Spleen (tissue), 11 donors: ENCODE data around the gene ST6GALNAC4. TPM values are rescaled to one million over a fixed set of nuclear protein-coding genes. Genes with fewer than 3 reads are reported as not detected.

ENCODE experiments used
- DNase-seq: peaks from one replicate; pipeline ENCODE4 v3.0.0-alpha.2; 2020
- H3K27ac ChIP-seq, 8 donors: fragments of 200-600 bp; sonication (generic) in 7 of 8; 1 replicate in 4 of 8; 2 replicates in 4 of 8; pipeline versions ENCODE4 v1.5.0 to v1.8.0; 2016 to 2021; ENCODE audit warnings: inconsistent platforms in 4 of 8, mild to moderate bottlenecking in 4 of 8, moderate library complexity in 1 of 8
- H3K27me3 ChIP-seq, 7 donors: fragments of 200-600 bp; sonication (generic) in 6 of 7; replicated peaks in 1 of 7; 1 replicate in 4 of 7; 2 replicates in 3 of 7; pipeline versions ENCODE4 v1.5.0 to v1.8.0; 2016 to 2021; ENCODE audit warnings: inconsistent platforms in 3 of 7, mild to moderate bottlenecking in 1 of 7
- H3K36me3 ChIP-seq, 6 donors: fragments of 200-600 bp; sonication (generic) in 5 of 6; 1 replicate in 4 of 6; 2 replicates in 2 of 6; pipeline versions ENCODE4 v1.5.0 to v1.8.0; 2016 to 2021; ENCODE audit warnings: inconsistent platforms in 2 of 6
- H3K4me1 ChIP-seq, 6 donors: fragments of 200-600 bp; sonication (generic) in 5 of 6; 1 replicate in 3 of 6; 2 replicates in 3 of 6; pipeline versions ENCODE4 v1.5.0 to v1.8.0; 2016 to 2021; ENCODE audit warnings: inconsistent platforms in 3 of 6
- H3K4me3 ChIP-seq, 8 donors: fragments of 200-600 bp; sonication (generic) in 7 of 8; 1 replicate in 4 of 8; 2 replicates in 4 of 8; pipeline versions ENCODE4 v1.5.0 to v1.8.0; 2016 to 2021; ENCODE audit warnings: inconsistent platforms in 4 of 8, mild to moderate bottlenecking in 4 of 8, moderate library complexity in 2 of 8
- H3K9me3 ChIP-seq, 8 donors: fragments of 200-600 bp; sonication (generic) in 7 of 8; 1 replicate in 4 of 8; 2 replicates in 4 of 8; pipeline versions ENCODE4 v1.5.0 to v1.8.0; 2016 to 2021; ENCODE audit warnings: inconsistent platforms in 4 of 8
- CTCF ChIP-seq, 11 experiments: fragments of 200-600 bp in 7 of 11; fragments of 450-650 bp in 4 of 11; sonication (generic) in 4 of 11; IDR thresholded peaks in 8 of 11; conservative IDR thresholded peaks in 3 of 11; 1 replicate in 7 of 11; 2 replicates in 4 of 11; pipeline versions ENCODE4 v1.4.0 to v1.8.0; 2016 to 2021; ENCODE audit warnings: antibody characterized with exemption in 11 of 11, inconsistent platforms in 4 of 11, mild to moderate bottlenecking in 1 of 11
- POLR2A ChIP-seq, 3 donors: fragments of 450-650 bp; IDR thresholded peaks; one replicate each; pipeline ENCODE4 v1.5.1; 2017; ENCODE audit warnings: antibody characterized with exemption in 3 of 3, mild to moderate bottlenecking in 1 of 3
- POLR2AphosphoS5 ChIP-seq, 3 donors: sonication (generic); formaldehyde crosslinking; IDR thresholded peaks; one replicate each; pipeline ENCODE4 v1.5.1; 2017; ENCODE audit warnings: antibody characterized with exemption in 3 of 3
- WGBS, 5 donors: extraction: QIAGEN DNeasy Blood & Tissue Kit in 3 of 5; methylation state at CpG; one replicate each; pipeline versions ENCODE4 v1.1.5 to v1.1.7; 2013 to 2018; 5-methylcytosine and 5-hydroxymethylcytosine counted together
- intact Hi-C: fragments of 100-400 bp; cut with DNase I; formaldehyde crosslinking; loops from one replicate; pipeline ENCODE4 v1.15.0; 2023; ENCODE audit warnings: low total_unique reads
- polyA plus RNA-seq, 3 donors: library from polyadenylated mRNA; stranded (reverse); fragments of 200-250 nt; gene quantifications; one replicate each; pipeline ENCODE4 v1.2.1, GENCODE V29; 2013
- total RNA-seq, 7 donors: library from RNA; depleted of rRNA in 3 of 7; stranded (reverse); fragments of >200 nt in 3 of 7; fragmentation: NEBNext Ultra II Directional in 4 of 7; extraction: Animal tissue kit (Norgen Biotek cat#: 25700) in 4 of 7; gene quantifications; one replicate each; pipeline versions ENCODE4 v1.1.0 to v1.2.1, GENCODE V29; 2016 to 2021
- donor health status: healthy with polysubstance abuse.
- donor health status: DM: no; HTN: no; CAD: no; lungs with moderate emphysema.
- donor health status: DM: no; HTN: no; CAD: no.
- donor health status: Bipolar disorder and iron deficiency.
- donor health status: healthy.
- donor health status: DM: no; HTN: no; CAD: no.
- donor health status: DM: yes; HTN: yes; CAD: no.

Gene ST6GALNAC4
- total and polyA plus RNA-seq, 10 donors, result 16.0 to 92.8 (median 59.3) TPM

- no peak for TF ChIP-seq CTCF (IDR thresholded peaks at IDR 0.05 in 8 of 11, conservative IDR thresholded peaks at IDR 0.05 in 3 of 11)
- TF ChIP-seq POLR2A (IDR thresholded peaks at IDR 0.05), result no peak
- TF ChIP-seq POLR2AphosphoS5 (IDR thresholded peaks at IDR 0.05), result no peak
- H3K4me3 ChIP-seq, result no peak overlapping the region
- H3K27ac ChIP-seq, result no peak overlapping the region
- no peak for DNase-seq
- WGBS, 5 donors, result 85 to 97% (median 95%) methylated on average over 6 of the region's 6 CpGs
- H3K9me3 ChIP-seq, result peaks cover 0 to 34% (median 22%) of the 10 kb centered on the region in 8 donors
- no peaks in the 10 kb centered on the region for H3K27me3 ChIP-seq
- intact Hi-C loops, result no loop called here
- peaks cover 2 to 37% (median 23%) of the 10 kb centered on the region in 6 donors for H3K4me1 ChIP-seq
- peaks cover 13 to 90% (median 72%) of the 10 kb centered on the region in 6 donors for H3K36me3 ChIP-seq
Observed at GRCh38 chr9:127892831-127893230, 24.0 kb downstream of the ST6GALNAC4 start.

DNA sequence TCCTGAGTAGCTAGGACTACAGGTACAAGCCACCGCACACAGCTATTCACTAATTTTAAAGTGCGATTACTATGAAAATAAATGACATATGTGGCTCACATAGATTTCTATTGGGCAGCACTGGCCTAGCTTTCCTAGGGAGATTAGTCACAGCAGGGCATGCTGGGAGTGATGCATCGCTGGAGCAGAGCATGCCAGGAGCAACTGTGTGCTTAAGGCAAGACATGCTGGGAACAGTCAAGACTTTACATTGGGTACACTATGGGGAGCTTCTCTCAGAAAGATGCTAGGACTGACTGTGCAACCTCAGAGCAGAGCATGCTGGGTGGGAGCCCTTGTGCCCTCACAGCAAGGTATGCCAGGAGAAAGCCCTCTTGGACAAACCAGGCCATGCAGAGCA, 26.8 kb downstream of the ST6GALNAC4 start:
- WGBS, 5 donors, result 96 to 99% (median 96%) methylated on average over 3 of the region's 3 CpGs
- intact Hi-C loops, result no loop called here
- DNase-seq, result no peak

GRCh38 chr9:127887792-127888191, 29.0 kb downstream of the ST6GALNAC4 start:
- H3K9me3 ChIP-seq, result peaks cover 0 to 3% (median 1%) of the 10 kb centered on the region in 8 donors
- H3K36me3 ChIP-seq, result peaks cover 7 to 98% (median 65%) of the 10 kb centered on the region in 6 donors
- H3K27ac ChIP-seq, result peak overlapping the region in 1 of 8 donors; percentile 16
- intact Hi-C loops, result no loop called here
- TF ChIP-seq POLR2AphosphoS5 (IDR thresholded peaks at IDR 0.05), result no peak
- TF ChIP-seq POLR2A (IDR thresholded peaks at IDR 0.05), result no peak
- peak in 1 of 11 experiments; percentile 15 for TF ChIP-seq CTCF (IDR thresholded peaks at IDR 0.05 in 8 of 11, conservative IDR thresholded peaks at IDR 0.05 in 3 of 11)
- no peak for DNase-seq
- no peaks in the 10 kb centered on the region for H3K27me3 ChIP-seq
- H3K4me1 ChIP-seq, result peaks cover 0 to 42% (median 19%) of the 10 kb centered on the region in 6 donors
- 76 to 91% (median 80%) methylated on average over 2 of the region's 2 CpGs for WGBS, 5 donors
- no peak overlapping the region for H3K4me3 ChIP-seq

More for the DNA sequence above, 26.8 kb downstream of the ST6GALNAC4 start:
- Histone ChIP-seq H3K27me3 (no peaks in the 10 kb centered on the region), H3K27ac (no peak overlapping the region), H3K4me3 (no peak overlapping the region), H3K36me3 (peaks cover 13 to 99% (median 85%) of the 10 kb centered on the region in 6 donors), H3K9me3 (peaks cover 0 to 25% (median 18%) of the 10 kb centered on the region in 8 donors), H3K4me1 (peaks cover 0 to 36% (median 7%) of the 10 kb centered on the region in 6 donors)
- TF ChIP-seq POLR2AphosphoS5 (IDR thresholded peaks at IDR 0.05) (no peak), POLR2A (IDR thresholded peaks at IDR 0.05) (no peak)

DNA sequence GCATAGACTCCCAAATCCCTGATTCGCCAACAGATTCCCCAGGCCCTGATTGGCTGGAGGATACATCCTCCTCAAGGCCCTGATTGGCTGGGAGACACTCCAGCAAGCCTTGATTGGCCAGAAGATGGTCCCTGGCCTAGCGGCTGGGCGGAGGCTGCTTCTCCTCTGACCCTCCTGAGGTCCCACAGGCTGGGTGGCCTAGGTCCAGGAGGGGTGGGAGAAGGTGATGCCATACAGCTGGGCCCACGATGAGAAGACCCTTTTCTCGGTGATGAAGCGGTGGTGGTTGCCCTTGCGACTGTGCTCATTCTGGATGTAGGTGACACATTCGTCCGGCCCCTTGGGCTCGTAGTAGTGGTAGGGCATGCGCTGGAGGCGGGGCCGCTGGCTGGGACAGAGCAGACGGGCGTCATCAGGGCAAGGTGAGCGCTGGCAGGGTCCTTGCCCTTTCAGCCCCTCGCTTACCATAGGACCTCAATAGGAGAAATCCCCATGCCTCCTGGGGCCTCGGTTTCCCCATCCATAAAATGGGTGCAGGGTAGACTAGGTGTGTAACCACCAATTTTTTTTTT, 30.4 kb downstream of the ST6GALNAC4 start:
- H3K27ac ChIP-seq, result peak overlapping the region in 2 of 8 donors; percentile 15 to 51
- peaks cover 0 to 50% (median 29%) of the 10 kb centered on the region in 6 donors for H3K4me1 ChIP-seq
- peak; percentile 75 for DNase-seq
- no peak overlapping the region for H3K4me3 ChIP-seq
- WGBS, 5 donors, result 89 to 96% (median 95%) methylated on average over 13 to 18 of the region's 18 CpGs
- peaks cover 5 to 86% (median 57%) of the 10 kb centered on the region in 6 donors for H3K36me3 ChIP-seq
- no peaks in the 10 kb centered on the region for H3K9me3 ChIP-seq
- intact Hi-C loops, result no loop called here
- no peaks in the 10 kb centered on the region for H3K27me3 ChIP-seq
- TF ChIP-seq CTCF (IDR thresholded peaks at IDR 0.05 in 8 of 11, conservative IDR thresholded peaks at IDR 0.05 in 3 of 11) (no peak), POLR2A (IDR thresholded peaks at IDR 0.05) (no peak), POLR2AphosphoS5 (IDR thresholded peaks at IDR 0.05) (peak; percentile 5 to 61 (median 43))
